HG02970 (cell line): ENCODE data around the gene CLGN.

Experiments
- ATAC-seq: cut with Tn5 transposase; IDR thresholded peaks from one replicate; pipeline ENCODE4 v1.9.1; 2021; ENCODE audit warnings: mild to moderate bottlenecking, moderate library complexity, moderate number of reproducible peaks; ENCODE audit not compliant: unreplicated experiment, low FRiP score

The CLGN gene

DNA sequence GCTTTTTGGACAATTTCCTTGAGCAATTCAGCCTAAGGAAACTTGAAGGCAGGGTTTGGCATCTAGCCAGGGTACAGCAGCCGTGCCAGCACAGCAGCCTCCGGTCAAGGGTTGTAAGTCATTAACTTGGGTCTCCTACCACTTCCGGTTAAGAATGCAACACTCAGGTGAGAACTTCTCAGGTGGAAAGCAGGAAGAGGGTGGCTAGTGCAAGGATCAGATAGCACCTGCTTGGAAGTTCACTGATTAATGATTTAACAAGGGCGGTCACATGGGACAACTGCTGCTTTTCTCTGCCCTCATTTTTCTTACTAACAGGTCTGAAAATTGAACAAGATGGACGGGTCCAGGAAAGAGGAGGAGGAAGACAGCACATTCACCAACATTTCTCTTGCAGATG is 84.1 kb downstream of the CLGN start:
- ATAC-seq = no peak

DNA sequence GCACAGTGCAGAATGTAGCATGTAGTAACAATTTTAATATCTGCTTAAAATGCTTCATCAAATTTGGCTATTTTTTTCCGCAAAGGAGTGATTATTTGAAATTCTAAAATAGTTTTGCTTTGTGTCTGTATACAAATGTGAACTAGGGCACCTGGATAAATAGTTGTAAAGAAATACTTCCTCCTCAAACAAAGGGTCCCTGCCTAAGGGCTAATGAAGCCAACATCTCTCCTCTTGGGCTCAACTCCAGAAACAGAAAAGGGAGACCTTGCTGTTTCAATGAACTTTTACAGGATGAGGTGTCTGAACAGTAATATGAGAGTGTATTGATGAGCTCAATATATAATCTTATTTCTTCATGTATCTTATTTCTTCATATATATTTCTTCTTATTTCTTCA is 84.8 kb downstream of the CLGN start:
- no peak for ATAC-seq
